HG02852 (cell line): Measurements from ENCODE around the gene NFAM1.

ENCODE experiments used
- ATAC-seq: cut with Tn5 transposase; IDR thresholded peaks from one replicate; pipeline ENCODE4 v1.9.1; 2021; ENCODE audit warnings: mild to moderate bottlenecking, moderate library complexity; ENCODE audit not compliant: unreplicated experiment

Gene NFAM1

DNA sequence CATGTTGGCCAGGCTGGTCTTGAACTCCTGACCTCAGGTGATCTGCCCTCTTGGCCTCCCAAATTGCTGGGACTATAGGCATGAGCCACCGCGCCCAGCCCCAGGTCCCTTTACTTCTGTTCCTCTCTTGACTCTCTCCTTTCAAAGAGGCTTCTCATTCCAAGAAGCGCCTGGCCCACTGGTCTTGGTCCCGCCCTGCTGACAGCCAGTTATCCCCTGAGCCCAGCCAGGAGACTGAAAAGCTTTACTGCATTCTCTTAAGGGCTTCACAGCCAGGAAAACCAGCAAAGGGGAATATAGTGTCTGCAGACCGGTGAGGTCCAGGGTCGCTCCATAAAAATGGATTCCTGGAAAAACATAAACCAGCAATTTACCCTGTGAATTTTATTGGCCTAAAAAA is 68.3 kb downstream of the NFAM1 start:
- ATAC-seq: no peak

DNA sequence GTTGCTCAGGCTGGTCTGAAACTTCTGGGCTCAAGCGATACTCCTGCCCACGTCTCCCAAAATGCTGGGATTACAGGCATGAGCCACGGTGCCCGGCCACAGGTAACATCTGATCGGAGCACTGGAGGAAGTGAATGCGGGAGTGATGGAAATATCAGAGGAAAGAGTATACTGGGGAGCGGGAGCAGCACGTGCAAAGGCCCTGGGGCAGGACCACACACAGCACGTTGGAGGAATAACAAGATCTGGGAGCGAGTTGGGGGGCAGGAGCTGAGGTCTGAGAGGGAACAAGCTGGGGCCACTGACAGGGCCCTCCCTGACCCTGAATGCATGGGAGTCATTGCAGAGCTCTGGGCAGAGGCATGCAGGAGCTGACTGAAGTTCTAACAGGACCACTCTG is 70.7 kb downstream of the NFAM1 start:
- ATAC-seq: no peak

DNA sequence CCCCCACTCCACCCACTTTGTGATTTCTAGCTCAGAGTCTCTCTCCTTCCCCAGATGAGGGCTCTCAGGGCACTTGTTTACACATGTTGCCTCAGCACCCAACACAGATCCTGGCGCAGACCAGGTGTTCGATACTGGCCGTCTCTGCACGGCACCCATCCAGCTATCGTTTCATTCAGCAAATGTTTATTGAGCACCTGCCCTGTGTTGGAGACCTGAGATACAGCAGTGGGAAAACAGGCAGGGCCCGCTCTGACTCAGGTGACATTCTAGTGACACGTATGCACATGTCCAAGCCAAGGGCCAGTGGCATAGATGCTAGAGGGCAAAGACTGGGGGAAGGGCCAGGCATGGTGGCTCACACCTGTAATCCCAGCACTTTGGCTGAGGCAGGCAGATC is 71.9 kb downstream of the NFAM1 start:
- ATAC-seq: no peak

DNA sequence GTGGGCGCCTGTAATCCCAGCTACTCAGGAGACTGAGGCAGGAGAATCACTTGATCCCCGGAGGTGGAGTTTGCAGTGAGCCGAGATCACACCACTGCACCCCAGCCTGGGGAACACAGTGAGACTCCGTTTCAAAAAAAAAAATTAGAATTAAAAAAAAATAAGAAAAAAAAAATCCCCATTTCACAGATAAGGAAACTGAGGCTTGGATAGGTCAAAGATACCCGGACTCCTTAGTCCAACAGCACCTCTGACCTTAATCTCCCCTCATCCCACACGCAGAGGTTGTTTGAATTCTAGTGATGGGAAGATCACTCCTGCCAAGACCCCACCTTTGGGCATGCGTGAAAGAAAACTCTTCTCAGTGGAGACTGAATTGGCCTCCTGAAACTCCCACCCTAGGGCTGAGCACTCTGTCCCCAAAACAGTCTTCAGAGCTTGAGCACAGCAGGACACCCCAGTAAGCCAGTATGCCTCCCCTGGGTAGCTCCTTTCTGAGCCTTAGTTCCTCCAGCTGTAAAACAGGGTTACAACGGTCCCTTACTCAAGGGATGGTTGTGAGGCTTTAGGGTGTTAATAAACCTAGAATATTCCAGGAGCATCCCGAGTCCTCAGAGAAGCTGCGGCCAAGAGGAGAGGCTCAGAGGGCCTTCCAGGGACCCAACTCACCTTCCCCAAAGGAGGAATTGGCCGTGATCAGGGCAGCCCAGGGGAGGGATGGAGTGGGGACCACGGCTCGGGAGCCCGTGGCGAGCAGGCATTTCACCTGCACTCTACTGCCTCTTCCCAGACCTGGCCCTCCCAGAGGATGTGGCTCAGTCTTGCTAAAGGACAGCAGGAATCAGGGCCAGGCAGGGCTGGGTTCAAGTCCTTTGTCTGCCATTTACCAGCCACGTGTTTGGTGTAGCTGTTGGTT is 73.3 kb downstream of the NFAM1 start:
- ATAC-seq: no peak

DNA sequence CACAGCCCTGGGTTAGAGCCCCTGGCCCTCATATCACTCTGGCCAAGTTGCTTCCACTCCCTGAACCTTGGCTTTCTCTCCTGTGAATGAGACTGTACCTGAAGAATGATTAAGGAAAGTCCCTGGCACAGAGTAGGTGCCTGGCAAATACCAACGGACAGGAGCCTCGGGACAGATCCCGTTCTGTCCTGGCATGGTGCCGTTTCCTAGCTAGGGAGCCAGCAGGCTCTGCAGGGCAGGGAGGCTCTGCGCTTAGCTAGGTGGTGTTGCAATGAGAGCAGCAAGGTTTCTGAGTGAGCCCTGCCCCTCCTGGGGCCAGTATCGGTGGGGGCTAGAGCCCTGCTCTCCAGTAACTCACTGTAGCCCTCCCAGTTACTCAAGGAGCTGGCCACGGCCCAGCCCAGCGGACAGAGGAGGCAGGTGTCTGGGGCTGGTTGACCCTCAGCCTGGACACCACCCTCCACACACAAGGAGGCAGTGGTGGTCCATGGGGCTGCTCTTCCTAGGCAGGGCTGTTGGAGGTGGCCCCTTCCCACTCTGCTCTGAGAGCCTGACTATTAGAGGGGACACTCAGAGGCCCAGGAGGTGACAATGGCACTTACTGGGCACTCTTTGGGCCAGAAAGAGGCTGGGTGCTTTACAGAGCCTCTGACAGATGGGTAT is 74.4 kb downstream of the NFAM1 start:
- no peak for ATAC-seq

DNA sequence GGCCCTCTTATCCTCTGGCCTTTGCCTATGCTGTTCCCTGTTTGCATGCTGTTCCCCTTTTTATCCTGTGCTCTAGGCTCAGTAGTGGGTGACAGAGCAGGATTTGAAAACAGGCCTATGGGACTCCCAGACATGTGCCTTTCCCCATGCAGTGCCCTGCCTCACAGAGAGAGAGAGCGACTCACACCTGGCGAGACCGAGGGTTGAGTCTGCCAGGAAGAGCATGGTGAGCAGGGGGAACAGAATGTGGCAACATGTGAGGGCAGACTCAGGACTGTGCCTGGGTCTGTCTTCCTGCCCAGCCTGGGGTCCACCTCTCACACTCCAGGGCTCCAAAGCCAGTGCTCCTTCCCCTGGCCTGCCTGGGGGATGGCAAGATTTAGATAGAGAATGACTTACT is 75.0 kb downstream of the NFAM1 start:
- ATAC-seq: no peak

DNA sequence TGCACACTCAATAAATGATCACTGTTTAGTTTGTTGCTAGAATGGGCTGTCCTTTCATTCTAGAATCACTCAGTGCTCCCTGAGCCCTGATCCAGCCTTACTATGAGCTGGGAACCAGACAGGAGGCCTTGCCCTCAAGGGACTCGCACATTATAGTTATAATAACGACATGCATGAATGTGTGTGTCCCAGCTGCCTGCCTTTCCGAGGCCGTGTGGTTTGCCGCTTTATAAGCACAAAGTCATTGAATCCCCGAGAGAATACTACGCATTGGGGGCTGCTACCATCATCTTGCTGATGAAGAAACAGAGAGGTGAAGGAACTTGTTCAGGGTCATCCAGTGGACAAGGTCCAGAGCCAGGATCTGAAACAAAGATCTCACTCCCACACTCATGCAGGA is 75.7 kb downstream of the NFAM1 start:
- ATAC-seq: no peak

DNA sequence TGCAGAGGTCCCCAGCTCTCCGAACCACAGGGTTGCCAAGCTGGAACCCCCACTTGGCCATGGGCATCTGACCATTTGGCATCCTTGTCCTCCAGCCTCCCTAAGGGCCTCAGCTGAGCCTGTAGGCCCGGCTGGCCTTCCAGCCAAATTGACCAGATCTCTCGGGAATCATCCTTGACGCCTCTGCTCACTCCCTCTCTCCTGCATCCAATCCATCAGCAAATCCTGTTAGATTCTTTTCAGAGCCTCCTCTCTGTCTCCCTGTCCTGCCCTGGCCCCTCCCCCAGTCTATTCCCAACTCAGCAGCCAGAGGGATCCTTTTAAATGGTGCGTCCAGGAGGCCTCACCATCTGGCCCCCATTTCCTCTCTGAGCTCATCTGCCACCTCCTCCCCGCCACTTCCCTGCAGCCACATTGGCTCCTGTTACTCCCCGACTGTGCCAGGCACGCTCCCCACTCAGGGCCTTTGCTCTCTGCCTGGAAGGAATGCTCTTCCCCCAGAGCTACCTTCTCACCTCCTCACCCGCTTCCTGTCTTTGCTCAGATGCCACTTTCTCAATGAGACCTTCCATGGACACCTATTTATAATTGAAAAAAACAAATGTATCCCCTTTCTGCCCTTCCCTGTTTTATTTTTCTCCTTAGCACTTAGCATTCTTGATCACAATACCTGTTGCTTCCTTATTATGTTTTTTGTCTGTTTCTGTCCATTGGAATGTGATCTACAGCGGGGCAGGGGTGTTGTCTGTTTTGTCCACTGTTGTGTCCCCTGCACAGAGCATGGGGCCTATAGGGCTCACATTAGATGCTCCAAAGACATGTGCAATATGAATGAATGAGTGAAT is 78.1 kb downstream of the NFAM1 start:
- ATAC-seq: no peak

DNA sequence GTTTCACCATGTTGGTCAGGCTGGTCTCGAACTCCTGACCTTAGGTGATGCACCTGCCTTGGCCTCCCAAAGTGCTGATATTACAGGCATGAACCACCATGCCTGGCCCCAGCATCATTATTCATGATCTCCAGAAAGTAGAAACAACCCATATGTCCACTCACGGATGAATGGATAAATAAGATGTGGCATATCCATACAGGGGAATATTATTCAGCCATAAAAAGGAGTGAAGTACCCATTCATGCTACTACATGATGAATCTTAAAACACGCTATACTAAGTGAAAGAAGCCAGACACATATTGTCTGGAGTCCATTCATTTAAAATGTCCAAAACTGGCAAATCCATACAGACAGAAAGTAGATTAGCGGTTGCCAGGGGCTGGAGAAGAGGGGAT is 81.8 kb downstream of the NFAM1 start:
- no peak for ATAC-seq

DNA sequence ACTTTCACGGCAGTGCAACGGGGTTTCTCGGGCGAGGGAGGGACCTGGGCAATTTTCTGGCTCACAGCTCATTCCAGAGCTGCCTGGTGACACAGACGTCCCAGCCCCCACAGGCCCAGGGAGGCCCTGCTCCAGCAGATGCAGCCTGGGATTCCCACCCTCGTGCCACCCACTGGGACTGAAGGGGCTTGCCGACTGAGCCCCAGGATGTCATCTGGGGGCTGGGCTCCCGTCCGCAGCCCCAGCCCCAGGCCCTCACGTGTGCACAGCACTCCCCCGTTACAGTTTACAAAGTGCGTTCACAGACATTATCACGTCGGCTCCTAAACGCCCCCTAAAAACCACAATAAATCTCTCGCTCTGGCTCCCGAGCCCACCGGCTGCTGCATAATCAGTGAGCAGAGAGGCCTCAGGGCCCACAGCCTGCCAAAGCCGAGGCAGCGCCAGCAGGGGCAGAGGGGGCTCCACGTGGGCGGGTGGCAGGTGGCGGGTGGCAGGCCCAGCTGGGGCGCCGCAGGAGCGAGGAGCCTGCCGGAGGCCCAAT is 84.8 kb downstream of the NFAM1 start:
- ATAC-seq: no peak

DNA sequence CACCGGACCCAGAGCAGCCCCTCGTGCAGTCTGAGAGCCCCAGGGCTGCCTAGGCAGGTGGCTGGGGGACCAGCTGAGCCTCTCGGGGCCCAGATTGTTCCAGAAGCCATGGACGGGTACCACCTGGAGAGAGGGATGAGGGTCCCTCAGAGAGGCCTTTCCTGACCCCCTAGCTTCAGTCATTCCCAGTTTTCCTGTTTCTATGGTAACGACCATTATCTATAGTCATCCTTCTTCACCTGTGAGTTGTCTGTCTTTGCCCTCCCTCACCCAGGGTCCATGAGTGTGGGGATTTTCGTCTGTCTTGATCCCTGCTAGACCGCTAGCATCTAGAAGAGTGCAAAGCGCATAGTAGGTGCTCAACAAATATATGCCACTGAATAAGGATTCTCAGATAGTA is 85.5 kb downstream of the NFAM1 start:
- ATAC-seq: no peak

DNA sequence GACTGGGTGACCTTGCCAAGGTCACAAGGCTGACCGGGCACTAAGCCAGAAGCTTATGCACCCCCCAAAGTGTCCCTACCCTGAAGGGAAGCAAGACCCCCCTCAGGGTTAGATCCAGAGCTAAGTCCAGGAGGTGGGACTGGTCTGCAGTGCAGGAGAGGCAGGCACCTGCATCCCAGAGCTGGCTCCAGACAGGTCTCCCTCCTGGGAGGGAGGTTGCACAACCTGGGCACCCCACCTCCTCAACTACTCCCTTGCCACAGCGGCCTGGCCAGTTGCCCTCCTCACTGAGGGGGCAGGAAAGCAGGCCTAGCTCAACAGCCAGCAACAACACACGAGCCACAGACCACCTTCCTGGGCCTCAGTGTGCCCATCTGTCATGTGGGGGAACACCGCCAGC is 86.7 kb downstream of the NFAM1 start:
- no peak for ATAC-seq

DNA sequence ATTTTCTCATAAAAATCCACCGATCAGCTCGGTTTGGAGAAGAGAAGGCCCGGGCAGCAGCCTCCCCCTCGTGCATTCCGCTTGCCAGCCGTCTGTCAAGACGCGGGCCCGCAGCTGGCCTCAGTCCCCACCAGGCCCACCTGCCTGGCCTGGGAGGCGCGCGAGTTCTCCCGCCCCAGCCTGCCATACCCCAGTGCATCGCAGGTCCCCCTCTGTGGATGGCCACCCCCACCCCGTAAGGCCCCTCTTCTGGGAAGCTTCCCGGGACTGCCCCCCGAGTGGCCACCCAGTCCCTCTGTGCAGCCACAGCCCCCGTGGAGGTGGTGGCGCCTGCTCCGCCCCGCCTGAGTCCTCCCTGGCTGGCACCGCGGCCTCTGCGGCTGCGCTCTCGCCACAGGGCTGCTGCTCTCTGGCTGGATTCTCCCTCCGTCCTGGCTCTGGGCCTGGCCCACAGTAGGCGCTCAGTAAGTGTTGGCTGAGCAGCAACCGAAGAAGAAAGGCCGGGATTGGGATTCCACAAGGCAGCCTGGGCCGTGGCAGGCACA is 87.8 kb downstream of the NFAM1 start:
- ATAC-seq: no peak

DNA sequence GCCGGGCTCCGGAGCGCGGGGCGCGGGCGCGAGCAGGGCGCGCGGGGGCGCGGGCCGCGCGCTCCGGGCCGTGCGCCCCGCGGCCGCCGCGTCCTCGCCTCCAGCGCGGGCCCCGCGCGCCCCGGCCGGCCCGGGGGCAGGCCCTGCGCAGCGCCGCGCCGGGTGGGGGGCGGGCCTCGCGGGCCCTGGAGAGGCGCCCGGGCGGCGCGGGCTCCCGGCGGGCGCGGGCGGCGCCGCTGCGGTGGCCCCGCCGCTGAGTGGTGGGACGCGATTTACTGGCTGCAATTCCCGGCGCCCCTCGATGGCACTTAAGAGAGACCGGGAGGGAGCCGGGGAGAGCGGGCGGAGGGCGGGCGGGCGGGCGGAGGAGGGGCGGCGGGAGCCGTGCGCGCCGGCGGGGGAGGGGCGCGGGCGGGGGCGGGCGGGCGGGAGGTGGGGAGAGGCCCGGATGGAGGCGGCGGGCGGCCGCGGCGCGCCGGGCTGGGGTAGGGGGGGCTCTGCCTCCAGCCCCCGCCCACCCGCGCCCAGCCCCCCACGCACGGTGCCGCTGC is 88.6 kb downstream of the NFAM1 start:
- no peak for ATAC-seq

DNA sequence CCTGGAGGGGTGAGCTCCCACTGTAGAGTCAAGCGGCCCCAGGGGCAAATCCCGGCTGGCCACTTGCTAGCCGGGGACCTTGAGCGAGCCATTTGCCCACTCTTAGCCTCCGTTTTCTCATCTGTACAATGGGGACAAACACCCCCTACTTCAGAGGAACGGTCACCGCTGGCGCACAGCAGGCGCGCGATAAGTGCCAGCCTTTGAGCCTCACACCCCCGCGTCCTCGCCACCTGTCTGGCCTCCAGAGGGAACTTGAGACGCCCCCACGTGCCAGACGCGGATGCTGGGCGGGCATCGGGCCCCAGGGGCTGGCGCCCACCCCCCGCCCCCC is 89.1 kb downstream of the NFAM1 start:
- no peak for ATAC-seq

DNA sequence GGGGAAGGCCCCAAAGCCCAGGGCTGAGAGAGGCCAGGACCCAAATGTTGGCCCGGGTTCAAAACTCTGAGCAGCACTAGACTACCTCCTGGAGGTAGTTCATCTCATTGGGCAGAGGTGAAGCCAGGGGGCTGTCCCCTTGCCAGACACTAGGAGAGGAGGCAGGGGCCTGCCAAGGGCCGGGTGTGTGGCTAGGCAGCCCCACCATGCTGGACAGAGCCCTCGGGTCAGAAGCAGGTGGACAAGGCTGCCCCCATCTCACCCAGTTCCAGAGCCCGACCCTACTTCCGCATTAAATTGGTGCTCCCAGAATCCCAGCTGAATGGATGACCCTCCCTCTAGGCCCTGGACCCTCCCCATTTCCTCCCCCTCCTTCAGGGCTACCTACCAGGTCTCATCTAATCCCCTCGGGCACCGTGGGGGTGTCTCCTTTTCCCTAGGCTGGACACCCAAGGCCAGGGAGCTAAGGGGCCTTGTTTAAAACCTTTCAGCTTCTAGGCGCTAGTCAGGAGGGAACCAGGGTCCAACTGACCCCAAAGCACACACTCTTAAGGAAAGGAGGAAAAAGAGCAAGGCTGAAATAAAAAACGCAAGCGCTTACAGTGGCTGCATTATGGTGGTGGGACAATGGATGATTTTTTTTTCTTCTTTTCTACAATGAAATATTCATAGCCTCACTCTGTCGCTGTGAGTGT is 89.6 kb downstream of the NFAM1 start:
- ATAC-seq: no peak

DNA sequence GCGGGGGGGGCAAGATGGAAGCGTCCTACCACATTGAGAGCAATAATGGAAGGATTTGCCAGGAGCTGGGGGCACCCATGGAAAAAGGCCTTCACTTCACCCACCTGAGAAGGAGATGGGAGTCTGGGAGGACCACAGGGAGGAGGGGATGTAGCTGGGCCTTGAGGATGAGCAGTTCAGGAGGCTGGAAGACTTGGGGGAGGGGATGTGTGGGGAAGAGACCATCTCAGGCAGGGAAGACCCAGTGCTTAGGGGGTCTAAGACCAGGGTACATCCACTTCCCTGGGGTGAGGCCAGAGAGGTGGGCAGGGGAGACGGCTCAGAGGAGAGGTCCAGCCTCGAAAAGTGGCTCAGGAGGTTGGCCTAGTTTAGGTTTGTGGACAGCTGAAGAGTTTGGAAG is 90.4 kb downstream of the NFAM1 start:
- ATAC-seq: no peak

DNA sequence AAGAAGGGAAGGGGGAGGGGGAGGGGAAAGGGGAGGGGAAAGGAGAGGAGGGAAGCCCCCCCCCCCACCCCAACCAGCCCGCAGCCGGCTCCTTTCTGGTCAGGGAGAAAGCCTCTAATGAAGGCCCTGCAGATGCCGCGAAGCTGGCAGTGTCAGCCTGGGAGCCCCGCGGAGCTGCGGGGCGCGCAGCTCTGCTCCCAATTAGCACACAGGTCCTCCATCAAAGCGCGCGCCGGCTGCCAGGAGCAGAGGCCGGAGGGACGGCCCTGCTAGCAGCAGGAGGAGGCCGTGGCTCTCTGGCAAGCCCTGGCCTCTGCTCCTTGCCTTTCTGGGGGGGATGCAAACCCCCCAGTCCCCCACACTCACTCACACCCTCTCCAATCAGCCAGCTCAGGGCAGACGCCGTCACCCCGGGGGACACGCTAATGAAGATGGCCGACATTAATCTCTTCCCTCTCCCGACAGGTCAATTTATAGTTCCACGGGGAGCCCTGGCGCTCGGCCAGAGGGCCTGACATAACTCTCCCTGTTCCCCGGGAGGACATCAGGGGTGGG is 91.3 kb downstream of the NFAM1 start:
- no peak for ATAC-seq

DNA sequence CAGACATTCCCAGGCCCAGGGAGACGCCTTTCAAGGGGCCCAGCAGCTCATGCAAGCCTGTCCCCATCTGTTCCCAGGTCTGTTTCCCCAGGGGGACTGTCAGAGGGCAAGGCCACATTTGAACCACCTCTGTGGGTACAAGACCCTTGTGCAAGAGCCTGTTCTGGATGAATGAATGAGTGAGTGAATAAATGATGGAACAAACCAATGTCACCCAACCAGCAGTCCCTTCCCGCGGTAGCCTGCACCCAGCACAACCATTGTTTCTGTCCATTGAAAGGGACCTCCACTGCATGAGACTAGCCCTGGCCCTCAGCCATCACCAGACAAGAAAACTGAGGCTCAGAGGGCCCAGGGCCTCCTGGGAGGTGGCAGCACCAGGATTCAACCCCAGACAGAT is 92.1 kb downstream of the NFAM1 start:
- ATAC-seq: no peak

DNA sequence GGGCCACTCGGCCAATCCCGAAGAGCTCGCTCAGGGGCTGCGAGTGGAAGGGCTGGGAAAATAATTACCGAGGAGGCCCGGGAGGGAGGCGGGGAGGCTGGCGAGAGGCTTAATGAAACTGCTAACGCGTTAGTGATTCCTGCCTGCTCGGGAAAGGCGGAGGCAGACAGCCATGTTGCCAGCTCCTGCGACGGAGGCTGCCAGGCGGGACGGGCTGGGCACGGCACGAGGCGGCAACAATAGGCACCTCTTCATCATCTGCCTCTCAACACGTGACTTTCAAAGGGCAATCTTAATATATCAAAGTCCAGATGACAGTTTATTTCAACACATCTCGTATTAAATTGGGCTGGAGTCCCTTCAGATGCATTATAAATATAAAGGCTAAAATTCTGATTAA is 93.7 kb downstream of the NFAM1 start:
- no peak for ATAC-seq
